HepG2 (cell line): Measurements from ENCODE around the gene BCL2A1. TPM values are rescaled to one million over a fixed set of nuclear protein-coding genes. Genes with fewer than 3 reads are reported as not detected.

Experiments used
- EP300 ChIP-seq, 3 experiments: sonication (generic) in 1 of 3; formaldehyde crosslinking in 1 of 3; IDR thresholded peaks; 2 replicates each; pipeline versions ENCODE4 v1.5.1 to v1.6.1; 2011 to 2020; ENCODE audit warnings: low read depth in 2 of 3, low read length in 2 of 3, borderline replicate concordance in 1 of 3, improper control_type of control experiment in 1 of 3, mild to moderate bottlenecking in 1 of 3, missing genetic modification reagents in 1 of 3, moderate library complexity in 1 of 3
- FOXK1 ChIP-seq: sonication (generic); formaldehyde crosslinking; IDR thresholded peaks from 2 replicates; pipeline ENCODE4 v1.4.0; 2020; ENCODE audit warnings: low read depth, missing genetic modification reagents, borderline replicate concordance
- GFI1 ChIP-seq: sonication (generic); formaldehyde crosslinking; IDR thresholded peaks from 2 replicates; pipeline ENCODE4 v1.5.0; 2020; ENCODE audit warnings: missing genetic modification reagents, mild to moderate bottlenecking, borderline replicate concordance
- HOMEZ ChIP-seq: IDR thresholded peaks from 2 replicates; pipeline ENCODE4 v1.6.1; 2016; ENCODE audit warnings: low read depth
- IKZF1 ChIP-seq: fragments of 450-650 bp; IDR thresholded peaks from 2 replicates; pipeline ENCODE4 v1.7.1; 2016
- KDM5B ChIP-seq: sonication (generic); formaldehyde crosslinking; IDR thresholded peaks from 2 replicates; pipeline ENCODE4 v1.4.0; 2020; ENCODE audit warnings: missing genetic modification reagents, mild to moderate bottlenecking, borderline replicate concordance
- KMT2B ChIP-seq: IDR thresholded peaks from 2 replicates; pipeline ENCODE4 v1.6.1; 2016; ENCODE audit warnings: missing genetic modification reagents, missing compliant biosample characterization
- MTERF4 ChIP-seq: sonication (generic); formaldehyde crosslinking; IDR thresholded peaks from 2 replicates; pipeline ENCODE4 v1.8.0; 2023; ENCODE audit warnings: mild to moderate bottlenecking, missing genetic modification reagents
- NFIC ChIP-seq: IDR thresholded peaks from 2 replicates; pipeline ENCODE4 v1.6.1; 2012; ENCODE audit warnings: mild to moderate bottlenecking, low read length, inconsistent platforms
- SALL1 ChIP-seq: sonication (generic); formaldehyde crosslinking; IDR thresholded peaks from 2 replicates; pipeline ENCODE4 v1.8.0; 2022; ENCODE audit warnings: mild to moderate bottlenecking, missing genetic modification reagents
- SUZ12 ChIP-seq: fragments of 150-350 bp; IDR thresholded peaks from 2 replicates; pipeline ENCODE4 v1.6.1; 2014; ENCODE audit warnings: low read depth, low read length
- TERF1 ChIP-seq: sonication (generic); formaldehyde crosslinking; IDR thresholded peaks from 2 replicates; pipeline ENCODE4 v1.8.0; 2022; ENCODE audit warnings: mild to moderate bottlenecking, missing genetic modification reagents, moderate library complexity
- YEATS4 ChIP-seq: sonication (generic); formaldehyde crosslinking; IDR thresholded peaks from 2 replicates; pipeline ENCODE4 v1.4.0; 2020; ENCODE audit warnings: missing genetic modification reagents, borderline replicate concordance
- ZNF136 ChIP-seq: sonication (generic); formaldehyde crosslinking; IDR thresholded peaks from 2 replicates; pipeline ENCODE4 v1.8.1; 2022; ENCODE audit warnings: low read depth, mild to moderate bottlenecking, moderate library complexity, missing genetic modification reagents
- ZNF143 ChIP-seq: sonication (generic); formaldehyde crosslinking; IDR thresholded peaks from 2 replicates; pipeline ENCODE4 v1.4.0; 2020; ENCODE audit warnings: missing genetic modification reagents
- ZNF225 ChIP-seq: sonication (generic); formaldehyde crosslinking; IDR thresholded peaks from 2 replicates; pipeline ENCODE4 v1.4.0; 2020; ENCODE audit warnings: mild to moderate bottlenecking, missing genetic modification reagents
- ZNF326 ChIP-seq: sonication (generic); formaldehyde crosslinking; IDR thresholded peaks from 2 replicates; pipeline ENCODE4 v1.4.0; 2020; ENCODE audit warnings: missing genetic modification reagents, borderline replicate concordance
- ZNF331 ChIP-seq: sonication (generic); formaldehyde crosslinking; IDR thresholded peaks from 2 replicates; pipeline ENCODE4 v1.4.0; 2020; ENCODE audit warnings: missing genetic modification reagents
- ZNF367 ChIP-seq: sonication (generic); formaldehyde crosslinking; IDR thresholded peaks from 2 replicates; pipeline ENCODE4 v1.4.0; 2020; ENCODE audit warnings: missing genetic modification reagents, borderline replicate concordance
- ZNF563 ChIP-seq: sonication (generic); formaldehyde crosslinking; IDR thresholded peaks from 2 replicates; pipeline ENCODE4 v1.8.0; 2022; ENCODE audit warnings: mild to moderate bottlenecking, moderate library complexity, missing genetic modification reagents
- ZNF569 ChIP-seq: sonication (generic); formaldehyde crosslinking; IDR thresholded peaks from 2 replicates; pipeline ENCODE4 v1.5.0; 2020; ENCODE audit warnings: mild to moderate bottlenecking, missing genetic modification reagents, moderate library complexity, borderline replicate concordance
- polyA plus RNA-seq, 8 experiments: library from polyadenylated mRNA; depleted of rRNA in 3 of 8; stranded (reverse) in 7 of 8; unstranded in 1 of 8; fragments of >200 nt; fragmentation: Illumina TruSeq in 4 of 8; extraction: Trizol in 4 of 8; gene quantifications; 2 replicates each; pipeline versions ENCODE4 v1.2.1 to v1.2.3, GENCODE V29; 2011 to 2016; ENCODE audit warnings: low read depth in 4 of 8, missing spikeins in 1 of 8, mixed read lengths in 1 of 8; ENCODE audit not compliant: insufficient read depth in 1 of 8
- total RNA-seq, 5 experiments: library from RNA; depleted of rRNA; stranded (reverse); fragments of >200 nt; fragmentation: Illumina TruSeq; extraction: Trizol; gene quantifications; 2 replicates each; pipeline ENCODE4 v1.2.3, GENCODE V29; 2016; ENCODE audit warnings: low read depth in 1 of 5
- TF ChIP-seq, protein P1 (sequence below): fragments of 450-650 bp; IDR thresholded peaks from 2 replicates; pipeline ENCODE4 v1.6.1; 2017
- TF ChIP-seq, protein P2 (sequence below): sonication (generic); formaldehyde crosslinking; IDR thresholded peaks from 2 replicates; pipeline ENCODE4 v1.5.0; 2020; ENCODE audit warnings: missing genetic modification reagents, mild to moderate bottlenecking, borderline replicate concordance

The BCL2A1 gene
- total and polyA plus RNA-seq, 2 of the 13 experiments (the other 11 are each of a cell fraction or from before 2014, with no cell fraction given) = 0.08 to 0.31 TPM

- TF ChIP-seq GFI1 (CRISPR knock-in tag) = no peak
- peak; percentile 63; the same call in 1 of the 2 replicates for TF ChIP-seq YEATS4
- no peak for TF ChIP-seq ZNF143
- no peak for TF ChIP-seq ZNF563 (CRISPR knock-in tag)
- no peak for TF ChIP-seq ZNF569 (CRISPR knock-in tag)
- peak; percentile 46; the same call in 1 of the 2 replicates for TF ChIP-seq HOMEZ
- peak; percentile 94 for TF ChIP-seq MTERF4 (CRISPR knock-in tag)
- TF ChIP-seq NFIC = no peak
- TF ChIP-seq FOXK1 = no peak
- no peak for TF ChIP-seq ZNF326 (CRISPR knock-in tag)
- peak; percentile 66; the same call in 1 of the 2 replicates for TF ChIP-seq KDM5B (CRISPR knock-in tag)
- TF ChIP-seq EP300 (IDR thresholded peaks at IDR 0.05; ENCODE audit: low read depth in 2 of 2, low read length in 2 of 2) = no peak
- no peak; the same call in 1 of the 2 replicates for TF ChIP-seq EP300 (CRISPR knock-in tag; IDR thresholded peaks at IDR 0.05; ENCODE audit: borderline replicate concordance)
- TF ChIP-seq, protein P1, sequence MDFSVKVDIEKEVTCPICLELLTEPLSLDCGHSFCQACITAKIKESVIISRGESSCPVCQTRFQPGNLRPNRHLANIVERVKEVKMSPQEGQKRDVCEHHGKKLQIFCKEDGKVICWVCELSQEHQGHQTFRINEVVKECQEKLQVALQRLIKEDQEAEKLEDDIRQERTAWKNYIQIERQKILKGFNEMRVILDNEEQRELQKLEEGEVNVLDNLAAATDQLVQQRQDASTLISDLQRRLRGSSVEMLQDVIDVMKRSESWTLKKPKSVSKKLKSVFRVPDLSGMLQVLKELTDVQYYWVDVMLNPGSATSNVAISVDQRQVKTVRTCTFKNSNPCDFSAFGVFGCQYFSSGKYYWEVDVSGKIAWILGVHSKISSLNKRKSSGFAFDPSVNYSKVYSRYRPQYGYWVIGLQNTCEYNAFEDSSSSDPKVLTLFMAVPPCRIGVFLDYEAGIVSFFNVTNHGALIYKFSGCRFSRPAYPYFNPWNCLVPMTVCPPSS = no peak
- TF ChIP-seq SUZ12 = no peak
- TF ChIP-seq ZNF136 (CRISPR knock-in tag) = no peak
- no peak for TF ChIP-seq TERF1
- TF ChIP-seq SALL1 = peak; percentile 85
- peak; percentile 47; the same call in 1 of the 2 replicates for TF ChIP-seq ZNF331
- TF ChIP-seq ZNF225 (CRISPR knock-in tag) = no peak; the same call in 1 of the 2 replicates
- TF ChIP-seq IKZF1 = no peak
- peak; percentile 56 for TF ChIP-seq KMT2B (CRISPR knock-in tag)
- TF ChIP-seq, protein P2, sequence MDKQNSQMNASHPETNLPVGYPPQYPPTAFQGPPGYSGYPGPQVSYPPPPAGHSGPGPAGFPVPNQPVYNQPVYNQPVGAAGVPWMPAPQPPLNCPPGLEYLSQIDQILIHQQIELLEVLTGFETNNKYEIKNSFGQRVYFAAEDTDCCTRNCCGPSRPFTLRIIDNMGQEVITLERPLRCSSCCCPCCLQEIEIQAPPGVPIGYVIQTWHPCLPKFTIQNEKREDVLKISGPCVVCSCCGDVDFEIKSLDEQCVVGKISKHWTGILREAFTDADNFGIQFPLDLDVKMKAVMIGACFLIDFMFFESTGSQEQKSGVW (CRISPR knock-in tag) = no peak
- 0 out of 2 replicates have a peak, but pooled peaks have one; percentile 61 for TF ChIP-seq ZNF367 (CRISPR knock-in tag)
Measured at GRCh38 chr15:79923515-79924169, 47.4 kb downstream of the BCL2A1 start (continued).
